ENCODE measurements around the gene EIF4G3.

DNA sequence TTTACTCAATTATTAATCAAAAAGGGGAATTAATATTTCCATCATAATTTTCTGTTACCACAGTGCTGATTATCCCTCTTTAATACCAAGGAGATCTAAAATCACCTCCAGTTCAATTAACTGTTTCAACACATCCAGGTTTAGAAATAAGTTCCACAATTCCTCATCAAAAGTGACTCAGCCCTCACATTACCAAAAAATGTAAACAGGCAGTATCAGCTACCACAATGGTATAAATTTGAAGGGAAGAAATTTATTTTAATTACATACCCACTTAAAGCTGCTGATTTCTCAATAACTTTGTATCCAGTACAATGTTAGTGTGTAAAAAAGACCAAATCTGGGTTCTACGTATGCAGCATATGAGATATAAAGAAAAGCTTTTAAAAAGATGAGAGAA, 51.9 kb downstream of the EIF4G3 start:
- TF ChIP-seq, protein P1, sequence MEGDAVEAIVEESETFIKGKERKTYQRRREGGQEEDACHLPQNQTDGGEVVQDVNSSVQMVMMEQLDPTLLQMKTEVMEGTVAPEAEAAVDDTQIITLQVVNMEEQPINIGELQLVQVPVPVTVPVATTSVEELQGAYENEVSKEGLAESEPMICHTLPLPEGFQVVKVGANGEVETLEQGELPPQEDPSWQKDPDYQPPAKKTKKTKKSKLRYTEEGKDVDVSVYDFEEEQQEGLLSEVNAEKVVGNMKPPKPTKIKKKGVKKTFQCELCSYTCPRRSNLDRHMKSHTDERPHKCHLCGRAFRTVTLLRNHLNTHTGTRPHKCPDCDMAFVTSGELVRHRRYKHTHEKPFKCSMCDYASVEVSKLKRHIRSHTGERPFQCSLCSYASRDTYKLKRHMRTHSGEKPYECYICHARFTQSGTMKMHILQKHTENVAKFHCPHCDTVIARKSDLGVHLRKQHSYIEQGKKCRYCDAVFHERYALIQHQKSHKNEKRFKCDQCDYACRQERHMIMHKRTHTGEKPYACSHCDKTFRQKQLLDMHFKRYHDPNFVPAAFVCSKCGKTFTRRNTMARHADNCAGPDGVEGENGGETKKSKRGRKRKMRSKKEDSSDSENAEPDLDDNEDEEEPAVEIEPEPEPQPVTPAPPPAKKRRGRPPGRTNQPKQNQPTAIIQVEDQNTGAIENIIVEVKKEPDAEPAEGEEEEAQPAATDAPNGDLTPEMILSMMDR (IDR thresholded peaks at IDR 0.05), result no peak
- no peak for TF ChIP-seq POLR2A (IDR thresholded peaks at IDR 0.05)
